GM19438 (cell line): ENCODE measurements around the gene UBE2G2.
"Not testable (repeated sequence)": the region's sequence is repeated elsewhere in the genome, so short reads cannot be mapped to it uniquely, and the experiment has no call there.

Source experiments
- ATAC-seq: cut with Tn5 transposase; IDR thresholded peaks from one replicate; pipeline ENCODE4 v1.9.1; 2021; ENCODE audit warnings: low read depth; ENCODE audit not compliant: unreplicated experiment

Gene UBE2G2

GRCh38 chr21:44836666-44837471, 35.2 kb upstream of the UBE2G2 start:
- ATAC-seq, result no peak

- no peak for ATAC-seq
Observed at GRCh38 chr21:44836349-44836665, 34.7 kb upstream of the UBE2G2 start.

DNA sequence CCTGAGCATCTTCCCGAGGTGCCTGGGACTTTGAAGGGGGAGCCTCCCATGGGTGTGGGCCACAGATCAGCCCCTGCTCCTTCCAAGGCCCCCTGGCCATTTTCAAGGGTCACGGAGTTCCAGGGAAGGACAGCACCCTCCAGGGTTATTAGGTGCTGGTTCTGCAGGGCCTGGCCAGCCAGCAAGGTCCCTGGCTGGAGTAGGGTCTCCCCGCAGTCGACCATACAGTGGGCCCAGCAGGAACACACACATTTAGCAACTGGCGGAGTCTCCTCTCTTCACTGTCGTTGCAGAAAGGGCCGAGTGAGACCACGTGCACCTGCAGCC, 34.0 kb upstream of the UBE2G2 start:
- no peak for ATAC-seq

GRCh38 chr21:44834951-44835646, 33.5 kb upstream of the UBE2G2 start:
- no peak for ATAC-seq

DNA sequence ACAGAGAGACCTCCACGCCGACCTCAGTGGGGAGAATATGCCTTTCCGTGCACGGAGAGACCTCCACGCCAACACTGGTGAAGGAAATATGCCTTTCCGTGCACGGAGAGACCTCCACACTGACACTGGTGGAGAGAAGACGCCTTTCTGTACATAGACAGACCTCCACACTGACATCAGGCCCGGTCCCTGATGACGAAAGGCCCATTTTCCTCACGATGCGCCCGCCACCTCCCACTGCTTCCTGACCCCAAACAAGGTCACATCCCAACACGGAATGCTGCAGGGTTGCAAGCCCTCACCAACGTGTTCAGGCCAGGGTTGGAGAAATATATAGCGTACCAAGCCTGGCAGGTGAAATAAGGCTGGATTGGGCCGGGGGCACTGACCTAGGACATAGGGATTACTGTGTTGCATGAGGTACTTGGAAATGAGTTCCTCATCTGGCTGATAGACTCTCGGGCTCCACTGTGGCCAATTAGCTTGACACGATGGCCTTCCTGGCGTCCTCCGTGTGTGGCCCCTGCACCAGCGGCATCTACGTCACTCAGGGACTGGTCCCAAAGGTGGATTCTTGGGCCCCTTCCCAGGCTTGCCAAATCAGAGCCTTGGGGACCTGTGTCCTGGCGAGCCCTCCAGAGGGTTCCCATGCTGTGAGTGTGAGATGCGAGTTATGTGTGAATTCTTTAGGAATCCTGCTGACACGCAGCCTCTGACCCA, 32.8 kb upstream of the UBE2G2 start:
- no peak for ATAC-seq

DNA sequence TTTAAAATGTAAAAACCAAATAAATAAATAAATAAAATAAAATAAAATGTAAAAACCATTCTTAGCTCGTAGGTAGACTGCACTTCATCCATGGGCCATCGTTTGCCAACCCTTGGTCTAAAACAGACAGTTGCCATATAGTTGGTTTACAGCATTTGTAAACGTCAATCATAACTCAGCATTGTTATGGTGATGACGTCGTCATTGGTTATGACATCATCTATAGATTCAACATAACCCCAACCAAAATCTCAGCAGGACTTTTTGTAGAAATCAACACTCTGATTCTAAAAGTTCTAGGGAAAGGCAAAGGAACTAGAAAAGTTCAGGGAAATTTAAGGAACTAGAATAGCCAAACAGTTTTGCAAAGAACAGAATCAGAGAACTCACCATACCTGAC, 32.0 kb upstream of the UBE2G2 start:
- ATAC-seq, result no peak

- not testable (repeated sequence) for ATAC-seq
Observed at GRCh38 chr21:44832516-44833255, 31.1 kb upstream of the UBE2G2 start.

GRCh38 chr21:44831227-44831860, 29.7 kb upstream of the UBE2G2 start:
- ATAC-seq, result no peak

- no peak for ATAC-seq
Observed at GRCh38 chr21:44829507-44830092, 28.0 kb upstream of the UBE2G2 start.

GRCh38 chr21:44828362-44829056, 26.9 kb upstream of the UBE2G2 start:
- ATAC-seq, result no peak

- ATAC-seq, result no peak
Observed at GRCh38 chr21:44823179-44823660, 21.6 kb upstream of the UBE2G2 start.

GRCh38 chr21:44822484-44823178, 21.0 kb upstream of the UBE2G2 start:
- ATAC-seq, result no peak

- ATAC-seq, result no peak
Observed at GRCh38 chr21:44820851-44821250, 19.2 kb upstream of the UBE2G2 start.

DNA sequence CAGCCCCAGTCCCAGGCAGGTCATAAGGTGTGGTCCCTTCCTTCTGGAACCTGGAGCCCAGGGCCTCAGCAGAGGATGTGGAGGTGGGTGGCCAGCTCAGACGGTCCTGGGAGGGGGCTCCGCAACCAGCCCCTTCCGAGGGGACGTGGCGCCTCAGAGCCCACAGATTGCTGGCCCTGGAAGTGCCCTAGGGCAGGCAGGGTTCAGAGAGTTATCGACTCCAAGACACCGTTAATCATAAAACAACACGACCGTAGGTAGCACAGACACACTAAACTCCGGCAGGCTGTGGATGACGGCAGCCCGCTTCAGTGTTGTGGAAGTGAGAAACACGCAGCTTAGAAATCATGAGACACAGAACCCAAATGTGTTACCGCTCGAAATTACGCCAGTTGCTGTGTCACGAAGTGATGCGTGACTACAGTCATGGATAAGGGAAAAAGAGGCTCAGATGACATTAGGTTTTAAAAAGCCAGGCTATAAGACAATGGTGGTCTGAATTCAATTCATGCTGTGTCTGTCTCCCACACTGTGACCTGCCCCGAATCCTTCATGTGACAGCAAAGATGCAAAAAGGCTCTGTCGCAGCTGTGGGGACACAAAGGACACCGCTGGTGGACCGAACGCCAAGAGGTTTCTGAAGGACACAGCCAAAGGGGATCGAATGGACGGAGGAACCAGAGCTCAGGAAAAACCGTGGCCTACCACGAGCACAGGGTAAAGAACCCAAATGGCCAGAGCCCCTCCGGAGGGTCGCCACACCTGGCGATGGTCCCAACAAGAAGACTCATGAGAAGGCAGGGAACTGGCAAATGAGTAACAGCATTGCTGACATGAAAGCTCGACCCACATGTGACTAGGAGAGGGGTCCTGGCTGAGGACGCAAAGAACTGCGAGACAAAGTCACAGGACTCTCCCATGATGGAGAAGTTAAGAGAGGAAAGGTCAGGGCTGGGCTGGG, 17.9 kb upstream of the UBE2G2 start:
- no peak for ATAC-seq

- ATAC-seq, result no peak
Observed at GRCh38 chr21:44818640-44819011, 17.0 kb upstream of the UBE2G2 start.

- peak; percentile 44 for ATAC-seq
Observed at GRCh38 chr21:44817914-44818639, 16.5 kb upstream of the UBE2G2 start, which contains the start of gene SUMO3. Gene SUMO3, minus strand, starts transcription at chr21:44818062. Its CDS starts 94 bp downstream, at chr21:44817968.

GRCh38 chr21:44817506-44817880, 15.9 kb upstream of the UBE2G2 start:
- ATAC-seq, result peak; percentile 73
